SKM-1 (cell line): ENCODE data around the gene DHX8.
A peak's percentile ranks its signal among the peaks of the same experiment; 100 is the strongest.
"Not testable (repeated sequence)": the region's sequence is repeated elsewhere in the genome, so short reads cannot be mapped to it uniquely, and the experiment has no call there.

ENCODE experiments used
- DNase-seq: peaks from one replicate; lab custom pipeline; 2025; ENCODE audit not compliant: unreplicated experiment; lab: John Stamatoyannopoulos, UW

DHX8 gene

GRCh38 chr17:43483674-43484551 lies at the start of gene DHX8:
DHX8 (plus strand) TSS chr17:43483975; CDS start chr17:43484038, 63 bp downstream.
- peak; percentile 100 for DNase-seq

DNA sequence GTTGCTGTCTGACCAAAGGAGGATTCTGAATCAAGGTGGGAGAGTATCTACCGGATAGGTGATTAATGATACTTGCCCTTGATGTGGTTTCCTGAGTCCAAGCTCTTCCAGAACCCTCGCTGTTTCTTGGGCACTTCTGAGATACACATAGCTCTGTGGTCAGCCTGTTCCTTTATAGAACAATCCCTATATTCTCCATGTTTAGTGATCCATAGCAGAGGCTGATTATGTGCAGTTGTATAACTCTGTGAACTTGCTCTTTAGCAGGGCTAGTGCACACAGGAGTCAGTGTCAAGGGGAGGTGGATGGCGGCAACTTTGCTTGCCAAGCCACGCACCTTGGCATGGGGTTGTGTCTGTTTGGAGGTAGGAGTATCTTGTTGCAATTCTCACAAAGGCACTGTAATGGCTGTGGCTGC lies 48.9 kb upstream of the DHX8 start:
- DNase-seq, result no peak

- DNase-seq, result no peak
Measured at GRCh38 chr17:43437756-43438155, 46.0 kb upstream of the DHX8 start.

- no peak for DNase-seq
Measured at GRCh38 chr17:43438626-43439025, 45.1 kb upstream of the DHX8 start.

DNA sequence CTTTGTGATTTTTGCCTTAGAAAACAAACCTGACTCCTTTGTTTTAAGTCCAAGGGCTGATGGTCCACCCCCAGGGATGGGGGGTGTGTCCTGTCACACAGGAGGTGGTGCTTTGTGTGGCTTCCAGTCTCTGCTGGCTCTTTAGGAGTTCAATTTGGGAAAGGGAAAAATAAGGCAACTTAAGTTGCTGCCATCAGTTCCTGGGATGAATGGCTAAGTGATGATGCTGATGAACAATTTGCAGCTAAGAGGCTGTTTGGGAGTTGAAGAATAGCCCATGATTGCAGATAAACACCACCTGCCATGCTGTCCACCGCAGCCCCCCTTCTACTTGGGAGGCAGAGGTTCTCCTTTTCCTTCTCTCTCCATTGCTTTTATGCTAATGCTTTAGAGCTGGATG lies 44.7 kb upstream of the DHX8 start:
- no peak for DNase-seq

GRCh38 chr17:43442711-43443110 lies 41.1 kb upstream of the DHX8 start:
- no peak for DNase-seq

GRCh38 chr17:43443381-43443780 lies 40.4 kb upstream of the DHX8 start:
- no peak for DNase-seq

DNA sequence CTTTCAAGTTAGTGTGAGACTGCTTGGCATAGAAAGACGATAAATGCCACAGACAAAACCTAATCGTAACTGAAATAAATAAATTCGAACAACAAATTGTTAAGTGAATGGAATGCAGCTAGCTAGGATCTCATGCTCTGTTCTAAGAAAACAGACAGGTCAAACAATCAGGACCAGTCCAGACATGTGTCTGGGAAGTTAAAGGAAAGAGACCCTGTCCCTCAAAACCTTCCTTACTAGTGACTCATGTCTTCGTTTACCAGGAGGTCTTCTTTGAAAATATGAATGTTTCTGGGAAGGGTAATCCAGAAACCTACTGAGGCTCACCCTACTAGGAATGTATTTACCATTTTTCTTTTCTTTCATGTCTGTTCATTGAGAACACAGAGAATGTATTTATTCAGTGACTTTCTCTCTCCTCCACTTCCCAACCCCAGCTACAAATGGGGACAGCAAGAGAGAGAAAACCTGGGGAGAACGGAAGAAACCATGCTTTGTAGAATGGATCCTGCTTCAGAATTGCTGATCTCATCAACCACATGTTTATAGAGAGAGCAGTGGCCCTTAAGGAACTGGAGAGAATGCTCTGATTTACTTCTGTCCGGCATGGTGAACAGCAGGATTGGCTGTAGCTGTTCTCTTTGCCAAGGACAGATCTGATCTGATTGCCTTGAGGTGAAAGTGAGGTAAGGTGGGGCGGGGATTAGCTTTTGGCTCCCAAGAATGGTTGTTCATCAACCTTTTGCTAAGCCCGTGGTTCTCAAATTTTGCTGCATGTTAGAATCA lies 39.4 kb upstream of the DHX8 start:
- no peak for DNase-seq

DNA sequence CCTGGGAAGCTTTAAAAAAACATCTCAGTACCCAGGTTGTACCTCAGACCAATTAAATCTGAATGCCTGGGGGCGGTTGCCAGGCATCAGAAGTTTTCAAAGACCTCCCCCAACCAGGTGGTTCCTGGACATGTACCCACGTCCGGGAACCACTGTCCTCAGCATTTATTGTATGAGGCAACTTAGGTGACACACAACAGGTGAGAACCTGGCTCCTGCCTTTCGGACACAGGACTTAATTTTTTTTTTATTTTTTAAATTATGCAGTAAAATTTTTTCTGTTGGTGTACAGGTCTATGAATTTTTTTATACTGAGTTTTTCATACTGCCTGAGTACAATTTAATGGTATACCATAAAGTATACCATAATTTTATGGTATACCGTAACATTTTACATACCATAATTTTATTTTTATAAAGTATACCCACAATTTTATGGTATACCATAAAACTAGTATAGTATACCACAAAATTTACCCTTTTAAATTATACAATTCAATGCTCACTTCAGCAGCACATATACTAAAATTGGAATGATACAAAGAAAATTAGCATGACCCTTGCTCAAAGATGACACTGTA lies 38.7 kb upstream of the DHX8 start:
- DNase-seq, result no peak

DNA sequence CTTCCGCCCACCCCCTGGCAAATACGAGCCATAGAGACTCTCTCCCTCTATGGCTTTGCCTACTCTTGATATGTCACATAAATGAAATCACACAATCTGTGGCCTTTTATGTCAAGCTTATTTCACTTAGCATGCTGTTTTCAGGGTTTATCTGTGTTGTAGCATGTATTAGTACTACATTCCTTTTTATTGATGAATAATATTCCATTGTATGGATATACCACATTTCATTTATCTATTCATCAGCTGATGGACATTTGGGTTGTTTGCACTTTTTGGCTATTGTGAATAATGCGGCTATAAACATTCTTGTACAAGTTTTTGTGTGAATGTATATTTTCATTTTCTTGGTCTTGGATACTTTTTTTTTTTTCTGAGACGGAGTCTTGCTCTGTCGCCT lies 37.0 kb upstream of the DHX8 start:
- no peak for DNase-seq

DNA sequence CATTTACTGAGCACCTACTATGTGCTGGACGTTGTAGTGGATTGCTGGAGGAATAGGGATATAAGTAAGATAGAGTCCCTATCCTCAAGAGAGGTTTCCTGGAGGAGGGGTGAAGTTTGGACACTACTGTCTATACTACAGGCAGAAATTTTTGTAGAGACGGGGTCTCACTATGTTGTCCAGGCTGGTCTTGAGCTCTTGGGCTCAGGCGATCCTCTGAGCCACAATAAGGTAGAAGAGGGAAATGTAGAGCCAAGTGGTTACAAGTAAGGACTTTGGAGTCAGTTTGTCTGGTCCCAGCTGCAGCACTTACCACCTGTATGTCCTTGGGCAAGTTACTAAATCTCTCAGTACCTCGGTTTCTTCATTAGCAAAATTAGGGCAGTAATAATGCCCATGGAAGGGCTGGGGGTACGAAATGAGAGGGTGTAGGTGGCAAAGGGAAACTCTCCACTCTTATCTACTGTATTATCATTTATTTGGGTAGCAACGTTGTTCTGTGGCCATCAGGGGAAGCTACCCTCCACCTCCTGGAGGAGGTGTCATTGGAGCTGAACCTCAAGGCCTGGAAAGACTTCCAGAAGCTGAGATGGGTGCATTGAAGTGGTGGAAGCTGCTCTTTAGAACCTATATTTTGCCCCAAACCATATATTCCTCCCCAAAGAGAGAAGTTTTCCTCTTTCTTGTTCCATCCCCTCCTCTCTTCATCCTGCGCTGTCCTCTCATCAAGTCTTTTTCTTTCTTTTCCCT lies 34.9 kb upstream of the DHX8 start:
- DNase-seq, result no peak

DNA sequence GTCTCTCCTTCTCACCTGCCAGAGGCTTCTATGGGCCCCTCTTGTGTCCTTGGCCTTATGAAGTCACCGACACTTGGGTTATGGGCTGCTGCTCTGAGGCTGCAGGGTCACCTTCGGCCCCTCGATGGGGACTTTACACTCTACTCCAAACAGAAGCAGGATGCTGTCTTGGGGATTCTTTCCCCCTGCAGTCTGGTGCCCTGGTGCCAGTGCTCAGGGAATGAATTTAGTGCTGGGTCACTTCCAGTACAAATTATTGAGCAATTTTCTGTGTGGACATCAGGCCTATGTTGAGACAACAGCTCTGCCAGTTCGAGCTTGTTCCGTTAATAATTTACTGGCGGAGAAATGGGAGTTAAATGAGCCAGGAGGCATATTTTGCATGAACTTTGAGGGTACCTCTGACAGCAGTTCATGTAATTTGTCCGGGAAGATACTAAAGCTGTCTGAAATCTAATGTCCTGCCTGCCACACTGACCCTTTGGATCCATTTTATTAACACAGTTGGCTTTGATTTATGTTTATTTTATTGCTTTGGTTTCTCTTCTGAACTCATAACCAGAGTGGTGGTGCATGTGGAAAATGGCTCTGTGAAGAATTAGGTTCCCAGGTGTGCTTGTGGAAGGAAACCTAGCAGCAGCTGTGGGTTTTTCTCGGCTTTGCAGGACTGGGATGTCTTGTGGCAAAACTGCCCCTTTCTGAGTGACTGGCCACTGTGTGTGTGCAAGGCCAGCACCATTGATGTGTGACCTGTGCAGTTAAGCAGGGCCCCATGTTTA lies 34.1 kb upstream of the DHX8 start:
- no peak for DNase-seq

- DNase-seq, result not testable (repeated sequence)
Measured at GRCh38 chr17:43450791-43451190, 33.0 kb upstream of the DHX8 start.

GRCh38 chr17:43451741-43452140 lies 32.0 kb upstream of the DHX8 start:
- not testable (repeated sequence) for DNase-seq

DNA sequence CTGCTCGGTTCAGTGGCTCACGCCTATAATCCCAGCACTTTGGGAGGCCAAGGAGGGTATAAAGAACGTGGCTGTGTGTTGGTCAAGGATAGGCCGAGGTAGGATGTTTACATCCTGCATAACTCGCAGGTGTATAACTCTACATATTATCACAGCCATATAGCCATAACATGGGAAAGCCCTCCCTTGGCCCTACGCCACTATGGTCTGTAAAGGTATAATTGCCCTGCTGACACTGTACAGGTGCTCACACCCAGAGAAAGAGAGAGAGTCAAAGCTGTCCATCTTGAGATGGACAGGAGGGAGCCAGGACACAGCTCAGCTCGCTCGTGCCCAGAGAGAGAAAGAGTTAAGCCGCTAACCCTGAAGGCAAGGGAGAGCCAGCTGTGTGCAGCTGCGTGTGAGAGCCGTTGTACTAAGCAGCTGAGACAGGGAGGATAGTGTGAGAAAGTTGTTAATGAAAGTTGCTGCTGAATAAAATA lies 30.4 kb upstream of the DHX8 start:
- no peak for DNase-seq

- DNase-seq, result no peak
Measured at GRCh38 chr17:43454868-43455267, 28.9 kb upstream of the DHX8 start.

DNA sequence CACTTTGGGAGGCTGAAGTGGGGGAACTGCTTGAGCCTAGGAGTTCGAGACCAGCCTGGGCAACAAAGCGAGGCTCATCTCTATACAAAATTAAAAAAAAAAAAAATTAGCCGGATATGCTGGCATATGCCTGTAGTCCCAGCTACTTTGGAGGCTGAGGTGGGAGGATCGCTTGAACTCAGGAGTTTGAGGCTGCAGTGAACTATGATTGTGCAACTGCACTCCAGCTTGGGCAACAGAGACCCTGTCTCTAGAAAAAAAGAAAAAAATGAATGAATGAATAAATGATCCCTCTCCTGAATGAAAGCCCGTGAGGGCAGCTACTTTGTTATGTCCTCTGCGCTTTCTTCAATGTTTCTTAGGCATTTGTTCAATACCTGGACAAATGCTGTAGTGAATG lies 27.7 kb upstream of the DHX8 start:
- DNase-seq, result no peak

GRCh38 chr17:43456661-43457361 lies 27.0 kb upstream of the DHX8 start:
- peak; percentile 34 for DNase-seq

- no peak for DNase-seq
Measured at GRCh38 chr17:43457362-43457692, 26.4 kb upstream of the DHX8 start.

DNA sequence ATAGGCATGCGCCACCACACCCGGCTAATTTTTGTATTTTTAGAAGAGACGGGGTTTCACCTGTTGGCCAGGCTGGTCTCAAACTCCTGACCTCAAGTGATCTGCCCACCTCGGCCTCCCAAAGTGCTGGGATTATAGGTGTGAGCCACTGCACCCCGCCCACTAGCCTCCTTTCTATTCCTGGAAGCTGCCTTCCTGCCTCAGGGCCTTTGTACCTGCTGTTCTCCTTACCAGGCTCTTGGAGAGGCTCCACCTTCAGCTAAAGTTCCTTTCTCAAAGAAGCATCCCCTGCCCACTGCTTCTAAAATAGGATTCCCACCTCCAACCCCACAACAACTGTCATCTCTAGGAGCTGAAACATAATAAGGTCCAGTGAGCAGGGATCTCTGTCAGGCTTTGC lies 23.9 kb upstream of the DHX8 start:
- DNase-seq, result not testable (repeated sequence)
